ENCODE results near the gene OSBPL6.

OSBPL6 gene

DNA sequence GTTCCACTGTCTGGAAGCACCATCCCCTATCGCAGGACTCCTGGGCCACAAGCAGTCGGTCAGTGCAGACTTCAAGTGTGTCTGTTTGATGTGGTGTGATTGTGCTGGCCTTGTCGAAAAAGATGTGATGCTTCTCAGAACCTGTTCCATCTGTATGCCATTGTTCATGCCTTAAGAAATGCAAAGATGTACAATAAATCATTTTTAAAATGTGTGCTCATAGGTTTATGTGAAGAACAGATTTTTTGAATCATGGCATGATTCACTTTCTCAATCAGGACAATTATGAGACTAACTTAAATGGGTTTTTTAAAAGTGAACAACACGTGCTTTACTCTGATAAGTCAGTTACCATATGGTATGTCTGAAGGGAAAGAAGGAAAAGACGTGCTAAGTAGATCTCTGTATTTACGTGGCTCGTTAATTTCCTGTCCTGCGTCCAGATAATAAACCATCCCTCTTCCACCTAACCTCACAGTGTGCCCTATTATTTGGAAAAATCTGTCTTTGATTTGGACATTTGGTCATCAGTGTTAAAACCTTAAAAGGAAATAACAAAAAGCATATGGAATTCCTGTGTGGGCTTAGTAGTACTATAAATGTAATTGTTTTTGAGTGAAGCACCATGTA, 201.7 kb downstream of the OSBPL6 start:
- H3K27ac Mint-ChIP-seq = no peak overlapping the region
- peaks cover under 1% of the 10 kb centered on the region for H3K36me3 Mint-ChIP-seq (ENCODE audit: low read depth)
- no peak for DNase-seq
- TF ChIP-seq, protein P1, sequence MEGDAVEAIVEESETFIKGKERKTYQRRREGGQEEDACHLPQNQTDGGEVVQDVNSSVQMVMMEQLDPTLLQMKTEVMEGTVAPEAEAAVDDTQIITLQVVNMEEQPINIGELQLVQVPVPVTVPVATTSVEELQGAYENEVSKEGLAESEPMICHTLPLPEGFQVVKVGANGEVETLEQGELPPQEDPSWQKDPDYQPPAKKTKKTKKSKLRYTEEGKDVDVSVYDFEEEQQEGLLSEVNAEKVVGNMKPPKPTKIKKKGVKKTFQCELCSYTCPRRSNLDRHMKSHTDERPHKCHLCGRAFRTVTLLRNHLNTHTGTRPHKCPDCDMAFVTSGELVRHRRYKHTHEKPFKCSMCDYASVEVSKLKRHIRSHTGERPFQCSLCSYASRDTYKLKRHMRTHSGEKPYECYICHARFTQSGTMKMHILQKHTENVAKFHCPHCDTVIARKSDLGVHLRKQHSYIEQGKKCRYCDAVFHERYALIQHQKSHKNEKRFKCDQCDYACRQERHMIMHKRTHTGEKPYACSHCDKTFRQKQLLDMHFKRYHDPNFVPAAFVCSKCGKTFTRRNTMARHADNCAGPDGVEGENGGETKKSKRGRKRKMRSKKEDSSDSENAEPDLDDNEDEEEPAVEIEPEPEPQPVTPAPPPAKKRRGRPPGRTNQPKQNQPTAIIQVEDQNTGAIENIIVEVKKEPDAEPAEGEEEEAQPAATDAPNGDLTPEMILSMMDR (IDR thresholded peaks at IDR 0.05) = no peak
- H3K4me3 Mint-ChIP-seq = no peak overlapping the region
- H3K9me3 Mint-ChIP-seq = no peaks in the 10 kb centered on the region
- no peaks in the 10 kb centered on the region for H3K27me3 Mint-ChIP-seq (ENCODE audit: low read depth, poor library complexity)
- H3K4me1 Mint-ChIP-seq = peaks cover 12% of the 10 kb centered on the region

DNA sequence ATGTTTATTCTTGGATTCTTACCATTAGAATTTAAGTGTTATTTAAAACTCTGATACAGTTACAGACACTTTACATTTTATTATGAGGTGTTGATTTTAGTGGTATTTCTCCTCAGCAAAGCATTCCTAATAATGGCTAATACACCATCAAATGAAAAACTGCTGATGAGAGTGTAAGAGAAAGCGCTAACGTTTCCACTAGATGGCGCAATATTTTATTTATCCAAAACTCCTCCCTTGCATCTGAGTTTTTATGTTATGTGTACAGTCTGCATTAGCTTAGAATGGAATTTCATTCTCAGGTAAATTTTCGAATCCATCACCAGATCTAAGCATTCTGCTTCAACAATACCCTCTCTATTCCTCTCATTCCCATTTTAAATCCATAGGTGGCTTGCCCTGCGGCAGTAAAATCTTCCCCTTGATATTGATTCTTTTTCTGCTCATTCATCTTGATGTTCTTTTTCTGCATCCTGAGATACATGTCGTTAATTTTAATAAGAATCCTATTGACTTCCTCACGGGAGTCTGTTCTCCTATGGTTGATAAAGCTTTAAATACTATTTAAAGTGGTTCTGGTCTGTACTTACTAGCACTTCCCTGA, 202.8 kb downstream of the OSBPL6 start:
- no peaks in the 10 kb centered on the region for H3K27me3 Mint-ChIP-seq (ENCODE audit: low read depth, poor library complexity)
- H3K9me3 Mint-ChIP-seq = no peaks in the 10 kb centered on the region
- H3K4me3 Mint-ChIP-seq = no peak overlapping the region
- H3K36me3 Mint-ChIP-seq (ENCODE audit: low read depth) = no peaks in the 10 kb centered on the region
- peak; percentile 11 for DNase-seq
- no peak overlapping the region for H3K27ac Mint-ChIP-seq
- peaks cover 14% of the 10 kb centered on the region for H3K4me1 Mint-ChIP-seq
- TF ChIP-seq, protein P1 (IDR thresholded peaks at IDR 0.05) = peak; percentile 67

DNA sequence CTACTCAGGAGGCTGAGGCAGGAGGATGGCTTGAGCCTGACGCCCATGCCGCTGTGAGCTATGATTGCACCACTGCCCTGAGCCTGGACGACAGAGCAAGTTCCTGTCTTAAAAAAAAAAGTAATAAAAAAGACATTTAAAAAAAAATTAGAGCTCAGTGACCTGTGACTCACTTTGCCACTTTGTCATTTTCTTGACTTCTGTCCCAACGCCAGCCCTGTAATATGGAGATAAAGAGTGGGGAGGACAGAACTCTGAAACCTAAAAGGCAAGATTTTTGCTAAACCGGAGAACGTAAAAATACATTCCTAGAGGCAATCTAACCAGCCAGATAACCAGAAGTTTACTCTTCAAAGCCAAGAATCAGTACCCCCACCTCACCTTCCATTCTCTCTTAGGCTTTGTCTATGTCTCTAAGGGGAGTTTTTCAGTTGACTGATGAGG, 207.7 kb downstream of the OSBPL6 start:
- Mint-ChIP-seq H3K36me3 (ENCODE audit: low read depth) (no peaks in the 10 kb centered on the region), H3K27ac (peak overlapping the region; percentile 79), H3K4me3 (no peak overlapping the region), H3K4me1 (peaks cover 25% of the 10 kb centered on the region), H3K9me3 (no peaks in the 10 kb centered on the region), H3K27me3 (ENCODE audit: low read depth, poor library complexity) (no peaks in the 10 kb centered on the region)
- TF ChIP-seq, protein P1 (IDR thresholded peaks at IDR 0.05) = no peak
- no peak for DNase-seq

DNA sequence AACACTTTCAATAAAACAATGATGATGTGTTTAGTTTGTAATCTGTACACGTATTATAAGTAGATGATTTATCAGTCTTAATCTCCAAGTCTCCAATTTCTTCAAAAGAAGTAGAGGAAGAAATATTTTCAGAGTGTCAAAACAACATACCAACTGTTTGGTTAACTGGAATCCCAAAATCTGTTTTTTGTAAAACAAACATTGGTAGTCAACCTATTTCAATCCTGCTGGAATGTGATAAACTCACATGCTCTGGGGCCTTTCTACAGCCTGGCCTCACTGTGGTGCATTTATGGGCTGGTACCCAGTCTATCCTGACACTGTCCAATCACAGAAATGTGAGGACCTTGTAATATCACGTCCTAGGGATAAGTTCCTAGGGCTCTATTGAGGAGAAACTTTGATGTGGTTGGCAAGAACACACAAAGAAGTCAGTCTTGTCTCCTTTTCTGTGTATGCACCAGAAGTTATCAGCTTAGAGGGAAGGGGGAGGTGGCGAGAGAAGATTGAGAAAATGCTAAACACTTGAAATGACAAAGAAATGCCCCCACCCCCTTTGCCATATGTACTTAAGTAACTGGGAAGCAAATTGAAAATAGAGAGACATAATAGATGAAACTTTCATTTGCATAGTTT, 209.5 kb downstream of the OSBPL6 start:
- TF ChIP-seq, protein P1 (IDR thresholded peaks at IDR 0.05) = no peak
- Mint-ChIP-seq H3K9me3 (no peaks in the 10 kb centered on the region), H3K4me3 (no peak overlapping the region), H3K27ac (no peak overlapping the region), H3K36me3 (ENCODE audit: low read depth) (no peaks in the 10 kb centered on the region), H3K4me1 (peaks cover 20% of the 10 kb centered on the region), H3K27me3 (ENCODE audit: low read depth, poor library complexity) (no peaks in the 10 kb centered on the region)
- no peak for DNase-seq

DNA sequence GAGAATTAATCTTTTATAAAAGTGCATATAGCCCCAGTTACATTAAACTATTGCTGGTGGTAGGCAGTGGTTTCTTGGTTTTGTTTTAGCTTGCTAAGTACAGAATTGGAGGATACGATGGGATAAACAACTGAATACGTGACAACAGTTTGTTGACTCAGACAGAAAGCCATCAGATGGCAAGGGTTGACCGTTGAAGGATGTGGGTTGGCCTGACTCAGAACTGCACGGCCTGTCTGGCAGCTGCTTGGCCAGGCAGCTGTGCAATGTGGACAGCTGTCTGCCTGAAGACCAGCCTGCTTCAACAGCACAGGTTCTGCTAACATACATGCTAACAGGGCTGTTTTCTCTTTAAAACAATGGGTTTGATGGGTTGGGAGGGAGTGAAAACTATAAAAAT, 210.1 kb downstream of the OSBPL6 start:
- Mint-ChIP-seq H3K36me3 (ENCODE audit: low read depth) (no peaks in the 10 kb centered on the region), H3K4me3 (no peak overlapping the region), H3K9me3 (no peaks in the 10 kb centered on the region), H3K4me1 (peaks cover 20% of the 10 kb centered on the region), H3K27ac (peak overlapping the region; percentile 53), H3K27me3 (ENCODE audit: low read depth, poor library complexity) (no peaks in the 10 kb centered on the region)
- no peak for DNase-seq
- TF ChIP-seq, protein P1 (IDR thresholded peaks at IDR 0.05) = no peak
